ENCODE data around the gene FOXK1.

GRCh38 chr7:4764402-4765007 lies 82.4 kb downstream of the FOXK1 start:
- TF ChIP-seq ZNF24 (tag by site-specific recombination; IDR thresholded peaks at IDR 0.05), result no peak
- no peak for TF ChIP-seq ZNF335 (tag by site-specific recombination; conservative IDR thresholded peaks at IDR 0.05)
- no peak for TF ChIP-seq KLF1 (tag by site-specific recombination; IDR thresholded peaks at IDR 0.05)
- no peak for TF ChIP-seq CTCF (tag by site-specific recombination; IDR thresholded peaks at IDR 0.05)
- no peak for TF ChIP-seq ZNF391 (tag by site-specific recombination; IDR thresholded peaks at IDR 0.05; ENCODE audit: borderline replicate concordance, low read depth)
- no peak for TF ChIP-seq ZBTB10 (tag by site-specific recombination; IDR thresholded peaks at IDR 0.05)
- TF ChIP-seq ZSCAN18 (tag by site-specific recombination; IDR thresholded peaks at IDR 0.05), result no peak
- no peak for TF ChIP-seq TCF7L2 (IDR thresholded peaks at IDR 0.05; ENCODE audit: borderline replicate concordance, low read depth, low read length)
- TF ChIP-seq PBX3 (CRISPR knock-in tag; IDR thresholded peaks at IDR 0.05), result no peak
- TF ChIP-seq ZNF664 (tag by site-specific recombination; IDR thresholded peaks at IDR 0.05), result no peak
- no peak for TF ChIP-seq ZNF274 (IDR thresholded peaks at IDR 0.05; ENCODE audit: low read length)
- TF ChIP-seq ZNF274 (tag by site-specific recombination; IDR thresholded peaks at IDR 0.05; ENCODE audit: borderline replicate concordance), result no peak
- TF ChIP-seq ZNF132 (tag by site-specific recombination; IDR thresholded peaks at IDR 0.05; ENCODE audit: borderline replicate concordance), result no peak
